GM15510 (cell line): ENCODE data around the gene TTC23L.

Source experiments
- POLR2A ChIP-seq: IDR thresholded peaks from 3 replicates; pipeline ENCODE4 v1.6.1; 2011; ENCODE audit warnings: borderline replicate concordance; ENCODE audit not compliant: insufficient read length; ENCODE audit errors: extremely low read depth

Gene TTC23L

DNA sequence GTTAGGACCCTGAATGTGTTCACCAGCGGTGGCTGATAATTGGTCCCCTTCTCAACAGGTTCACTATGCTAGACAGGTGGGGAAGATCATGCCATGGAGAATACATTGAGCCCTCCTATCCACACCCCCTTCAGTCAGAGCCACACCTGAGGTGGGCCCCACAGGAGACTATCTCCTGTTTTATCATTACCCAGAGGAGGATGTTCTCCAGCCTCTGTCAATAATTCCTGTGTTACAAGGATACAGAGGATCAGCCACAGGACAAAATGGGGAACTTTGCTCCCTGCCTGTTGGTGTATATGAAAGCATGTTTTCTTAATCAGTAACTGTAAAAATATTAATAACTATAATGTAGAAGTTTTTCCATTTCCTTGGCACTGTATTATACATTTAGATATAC is 50.4 kb downstream of the TTC23L start:
- TF ChIP-seq POLR2A = no peak

GRCh38 chr5:34891981-34892380 is 53.0 kb downstream of the TTC23L start:
- TF ChIP-seq POLR2A = no peak

DNA sequence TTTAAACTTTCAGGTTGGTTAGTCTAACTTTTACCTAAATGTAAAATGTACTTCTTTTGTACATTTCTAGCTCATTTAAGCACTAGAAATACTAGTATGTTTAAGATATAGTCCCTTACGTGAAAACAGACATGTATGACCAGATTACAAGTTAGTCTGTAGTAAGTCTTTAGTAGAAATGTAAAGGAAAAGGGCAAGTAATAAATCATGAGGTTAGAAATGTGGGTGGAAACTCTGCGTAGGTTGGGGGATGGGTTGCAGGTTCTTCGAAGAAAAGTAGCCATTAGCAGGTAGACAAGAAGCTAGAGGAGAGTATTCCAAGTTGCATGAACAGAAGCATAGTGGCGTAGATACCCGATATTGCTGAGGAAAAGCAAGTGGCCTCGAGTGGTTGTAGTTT is 53.5 kb downstream of the TTC23L start:
- TF ChIP-seq POLR2A = no peak

GRCh38 chr5:34894716-34895115 is 55.8 kb downstream of the TTC23L start:
- TF ChIP-seq POLR2A = no peak

DNA sequence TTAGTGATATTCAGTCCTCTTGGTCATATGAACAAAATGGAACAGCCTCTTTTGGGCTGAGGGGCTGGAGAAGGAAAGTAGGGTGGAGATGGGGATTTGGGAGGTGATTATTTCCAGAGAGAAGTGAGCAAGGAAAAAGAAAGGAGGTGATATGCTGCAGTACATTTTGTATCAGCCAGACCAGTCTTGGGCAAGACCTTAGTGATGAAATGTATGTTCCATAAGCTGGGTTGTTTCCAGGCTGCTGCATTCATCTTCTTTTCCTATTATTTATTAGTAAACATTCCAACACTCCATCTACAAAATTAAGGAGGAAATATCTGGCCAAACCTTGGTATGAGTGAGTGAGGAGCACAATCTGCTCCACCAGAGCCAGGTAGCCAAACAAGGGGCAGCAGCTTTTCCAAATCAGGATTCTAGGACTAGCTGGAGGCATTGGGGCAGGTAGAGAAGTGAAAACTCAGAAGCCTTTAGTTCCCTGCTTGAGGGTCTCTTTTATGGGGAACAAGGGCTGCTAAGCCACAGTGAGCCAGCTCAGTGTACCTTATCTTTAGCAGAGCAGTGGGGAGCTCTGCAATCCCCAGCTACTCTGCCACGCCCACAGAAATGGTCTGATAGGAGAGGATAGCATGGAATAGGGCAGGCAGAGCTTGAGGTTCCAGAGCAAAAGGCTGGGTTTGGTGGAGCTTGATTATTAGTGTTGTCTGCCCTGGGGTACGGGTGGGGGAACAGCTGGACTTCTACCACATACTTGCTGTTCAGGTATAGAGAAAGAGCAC is 56.9 kb downstream of the TTC23L start:
- TF ChIP-seq POLR2A = no peak

DNA sequence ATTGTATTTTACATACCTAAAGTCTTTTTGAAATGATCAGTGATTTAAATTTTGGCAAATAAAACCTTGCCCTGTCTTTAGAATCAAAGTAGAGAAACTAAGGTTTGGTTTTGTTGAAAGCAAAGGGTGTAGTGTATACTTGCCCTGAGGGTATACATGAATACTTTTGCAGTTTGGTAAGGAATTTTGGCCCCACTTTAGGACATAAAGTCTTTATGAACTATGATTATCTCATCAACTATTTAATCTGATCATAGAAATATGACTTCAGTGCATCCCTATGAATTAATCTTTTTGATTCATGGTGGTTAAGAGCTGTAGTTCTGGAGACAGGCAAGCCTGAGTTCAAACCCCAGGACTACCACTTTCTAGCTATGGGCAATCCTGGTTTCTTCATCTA is 58.7 kb downstream of the TTC23L start:
- TF ChIP-seq POLR2A = no peak

- TF ChIP-seq POLR2A = no peak
Measured at GRCh38 chr5:34898258-34898895, 59.4 kb downstream of the TTC23L start.

GRCh38 chr5:34899066-34899465 is 60.1 kb downstream of the TTC23L start:
- TF ChIP-seq POLR2A = no peak

DNA sequence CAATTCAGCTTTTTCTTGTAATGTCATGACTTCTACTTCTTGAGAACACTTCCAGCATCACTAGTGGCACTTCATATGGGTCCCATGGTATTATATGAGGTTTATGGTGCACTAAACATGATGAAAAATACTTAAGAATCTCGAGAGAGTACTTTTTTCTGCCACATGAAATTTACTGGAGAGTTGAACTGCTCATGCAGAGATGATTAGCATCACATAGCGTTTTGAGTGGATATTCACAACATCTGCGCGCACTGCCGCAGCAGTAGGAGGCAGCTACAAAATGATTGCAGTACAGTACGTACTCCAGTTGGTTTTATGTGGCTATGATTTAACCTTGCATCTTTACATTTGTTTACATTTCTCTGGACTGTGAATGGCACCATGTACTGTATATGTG is 61.7 kb downstream of the TTC23L start:
- no peak for TF ChIP-seq POLR2A

DNA sequence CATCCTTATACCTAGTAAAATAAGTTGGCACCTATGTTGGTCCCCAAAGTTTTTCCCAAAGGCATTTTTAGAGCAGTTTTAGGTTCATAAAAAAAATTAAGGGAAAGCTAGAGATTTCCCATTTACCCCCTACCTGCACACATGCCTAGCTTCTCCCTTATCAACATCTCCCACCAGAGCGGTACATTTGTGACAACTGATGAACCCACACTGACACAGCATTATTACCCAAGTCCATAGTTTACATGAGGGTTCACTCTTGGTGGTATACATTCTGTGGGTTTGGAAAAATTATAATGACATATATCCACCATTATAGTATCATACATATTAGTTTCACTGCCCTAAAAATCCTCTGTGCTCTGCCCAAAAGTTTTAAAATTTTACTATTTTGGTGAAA is 64.3 kb downstream of the TTC23L start:
- no peak for TF ChIP-seq POLR2A

DNA sequence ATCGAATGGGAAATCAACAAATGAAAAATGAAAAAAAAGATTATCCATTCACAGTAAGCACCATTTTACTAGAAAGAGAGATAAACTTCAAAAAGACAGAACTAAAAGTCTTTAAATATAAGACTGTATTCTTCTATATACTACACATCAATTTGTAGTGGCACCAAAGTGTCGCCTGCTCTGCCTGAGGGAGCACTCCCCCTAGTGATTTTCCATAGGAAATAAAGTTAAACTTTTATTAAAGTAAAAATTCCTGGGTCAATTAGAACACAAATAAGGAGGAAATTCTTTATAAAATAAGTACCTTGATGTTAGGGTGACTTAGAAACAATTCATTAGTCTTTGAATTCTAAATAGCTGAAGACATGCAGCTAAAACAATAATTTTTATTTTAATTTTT is 66.6 kb downstream of the TTC23L start:
- TF ChIP-seq POLR2A = no peak

DNA sequence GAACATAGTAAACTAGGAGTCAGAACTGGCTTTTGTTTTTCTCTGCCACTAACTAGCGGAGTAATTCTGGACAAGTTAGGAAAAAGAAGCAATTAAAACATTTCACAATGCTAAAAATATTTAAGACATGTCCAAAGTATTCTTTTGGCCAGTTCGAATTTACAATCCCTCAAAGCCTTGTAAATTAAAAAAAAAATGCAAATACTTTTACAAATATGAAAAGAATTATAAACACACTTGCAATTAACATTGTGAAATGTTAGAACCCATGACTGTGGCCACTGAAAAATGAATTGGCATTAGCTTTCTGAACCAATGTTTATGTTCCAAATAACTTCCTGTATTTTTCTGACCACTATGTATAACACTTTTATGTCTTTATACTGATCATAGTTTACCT is 74.1 kb downstream of the TTC23L start:
- no peak for TF ChIP-seq POLR2A

GRCh38 chr5:34914671-34915138 is 75.7 kb downstream of the TTC23L start:
- no peak for TF ChIP-seq POLR2A

DNA sequence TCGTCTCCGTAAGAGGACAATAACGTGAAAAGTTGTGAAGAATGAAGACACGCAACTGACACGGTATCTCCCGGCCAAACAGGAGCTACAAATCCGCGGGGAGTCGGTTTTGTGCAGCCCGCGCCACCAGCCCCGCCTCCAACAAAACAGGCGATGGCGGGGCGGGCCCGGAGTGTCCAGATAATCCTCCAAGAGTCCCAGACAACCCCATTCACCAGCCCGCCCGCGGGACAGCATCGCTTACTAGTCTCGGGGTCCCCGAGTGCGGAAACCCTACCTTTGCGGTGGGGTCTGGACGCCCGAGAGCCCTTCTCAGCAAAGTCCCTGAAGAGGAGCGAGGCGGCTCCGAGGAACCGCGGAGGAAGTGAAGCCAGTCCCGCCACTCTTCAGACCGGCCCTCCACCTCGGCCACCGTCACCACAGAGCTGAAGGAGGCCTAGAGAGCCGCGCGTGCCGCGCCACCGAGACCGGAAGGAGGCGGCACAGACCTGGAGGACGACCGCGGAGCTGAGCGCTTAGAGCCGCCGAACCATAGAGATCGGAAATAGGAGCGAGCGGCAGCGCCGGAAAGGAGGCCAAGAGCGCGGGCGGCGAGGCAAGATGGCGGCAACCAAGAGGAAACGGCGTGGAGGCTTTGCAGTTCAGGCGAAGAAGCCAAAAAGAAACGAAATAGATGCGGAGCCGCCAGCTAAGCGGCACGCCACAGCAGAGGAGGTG is 76.3 kb downstream of the TTC23L start, which contains the start of the genes BRIX1 and RAD1:
Gene BRIX1 (plus strand): TSS at position 573 of the 717 bp plus-strand sequence. CDS start 28 bp downstream, at position 601.
Gene RAD1 (minus strand): TSS at position 366 of the 717 bp plus-strand sequence. CDS start 612 bp downstream, outside the sequence.
- TF ChIP-seq POLR2A = peak; percentile 66

DNA sequence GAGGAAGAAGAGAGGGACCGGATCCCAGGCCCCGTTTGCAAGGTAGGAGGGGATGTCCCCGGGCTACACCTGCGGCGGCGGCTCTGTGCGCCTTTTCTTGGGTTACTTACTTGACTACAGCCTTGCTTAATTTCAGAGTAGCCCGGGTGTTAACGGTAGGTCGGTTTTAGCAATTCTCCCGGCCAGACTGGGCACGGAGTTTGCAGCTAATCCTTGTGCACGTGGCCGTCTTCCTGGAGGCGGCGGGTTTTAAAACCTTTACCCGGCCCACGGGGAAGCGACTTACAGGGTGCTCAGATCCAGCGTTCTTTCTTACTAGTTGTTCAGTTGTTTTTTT is 76.9 kb downstream of the TTC23L start:
- no peak for TF ChIP-seq POLR2A
